ENCODE data around the gene PAX7. TPM values are rescaled to one million over a fixed set of nuclear protein-coding genes. Genes with fewer than 3 reads are reported as not detected.
A peak's percentile ranks its signal among the peaks of the same experiment; 100 is the strongest.

PAX7 gene
- total and polyA plus RNA-seq, 4 donors, result 0.03 TPM; not detected in 3

DNA sequence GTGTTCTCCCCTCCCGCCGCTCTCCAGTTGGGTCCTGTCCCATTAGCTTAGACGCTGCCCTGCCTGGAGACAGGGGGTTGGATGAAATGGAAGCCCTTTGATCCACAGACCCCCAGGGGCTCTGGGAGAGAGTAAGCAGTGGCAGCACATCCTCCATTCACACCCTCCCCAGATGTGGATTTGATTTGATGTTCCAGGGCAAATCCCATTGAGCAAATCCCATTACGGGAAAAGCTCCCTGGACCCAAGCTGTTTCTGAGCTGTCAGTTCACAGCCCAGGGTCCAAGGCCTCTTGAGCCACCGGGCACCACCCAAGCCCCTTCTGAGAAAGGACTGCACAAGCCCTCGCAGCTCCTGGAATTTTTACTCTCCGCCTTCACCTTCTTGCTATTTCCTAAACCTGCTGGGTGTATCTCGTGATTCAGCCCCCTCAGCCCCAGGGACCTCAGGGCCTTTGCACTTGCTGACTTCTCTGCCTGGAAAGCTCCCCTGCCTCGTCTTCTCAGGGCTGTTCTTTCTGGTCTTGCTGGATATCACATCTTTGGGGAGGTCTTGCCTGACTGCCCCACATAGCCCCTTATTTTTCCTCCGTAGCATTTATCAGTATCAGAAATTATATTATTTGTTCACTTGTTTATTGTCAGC lies 101.1 kb downstream of the PAX7 start:
- DNase-seq (no peak), ATAC-seq (ENCODE audit: insufficient read depth, low FRiP score) (no peak)
- WGBS, 2 donors, result 71 to 82% methylated on average over 10 of the region's 10 CpGs
- Histone ChIP-seq H3K4me3 (no peak overlapping the region), H3K36me3 (ENCODE audit: control insufficient read depth in 4 of 4, insufficient read depth in 4 of 4, low read length in 4 of 4) (no peaks in the 10 kb centered on the region), H3K4me1 (ENCODE audit: control insufficient read depth in 5 of 5, insufficient read depth in 5 of 5, low read length in 5 of 5) (no peaks in the 10 kb centered on the region), H3K9ac (ENCODE audit: insufficient read depth in 1 of 2, low read length in 2 of 2) (peak overlapping the region in 1 of 2 donors; percentile 28), H3K27me3 (ENCODE audit: control insufficient read depth in 3 of 3, insufficient read depth in 3 of 3, low read length in 2 of 3) (peaks cover 0 to 60% (median 16%) of the 10 kb centered on the region in 3 donors), H3K9me3 (ENCODE audit: control insufficient read depth in 4 of 4, insufficient read depth in 3 of 4, low read length in 3 of 4) (no peaks in the 10 kb centered on the region), H3K27ac (ENCODE audit: low read depth in 1 of 2, low read length in 1 of 2) (no peak overlapping the region)
- TF ChIP-seq, protein P1, sequence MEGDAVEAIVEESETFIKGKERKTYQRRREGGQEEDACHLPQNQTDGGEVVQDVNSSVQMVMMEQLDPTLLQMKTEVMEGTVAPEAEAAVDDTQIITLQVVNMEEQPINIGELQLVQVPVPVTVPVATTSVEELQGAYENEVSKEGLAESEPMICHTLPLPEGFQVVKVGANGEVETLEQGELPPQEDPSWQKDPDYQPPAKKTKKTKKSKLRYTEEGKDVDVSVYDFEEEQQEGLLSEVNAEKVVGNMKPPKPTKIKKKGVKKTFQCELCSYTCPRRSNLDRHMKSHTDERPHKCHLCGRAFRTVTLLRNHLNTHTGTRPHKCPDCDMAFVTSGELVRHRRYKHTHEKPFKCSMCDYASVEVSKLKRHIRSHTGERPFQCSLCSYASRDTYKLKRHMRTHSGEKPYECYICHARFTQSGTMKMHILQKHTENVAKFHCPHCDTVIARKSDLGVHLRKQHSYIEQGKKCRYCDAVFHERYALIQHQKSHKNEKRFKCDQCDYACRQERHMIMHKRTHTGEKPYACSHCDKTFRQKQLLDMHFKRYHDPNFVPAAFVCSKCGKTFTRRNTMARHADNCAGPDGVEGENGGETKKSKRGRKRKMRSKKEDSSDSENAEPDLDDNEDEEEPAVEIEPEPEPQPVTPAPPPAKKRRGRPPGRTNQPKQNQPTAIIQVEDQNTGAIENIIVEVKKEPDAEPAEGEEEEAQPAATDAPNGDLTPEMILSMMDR (IDR thresholded peaks at IDR 0.05; ENCODE audit: control extremely low read depth, extremely low read depth), result no peak

DNA sequence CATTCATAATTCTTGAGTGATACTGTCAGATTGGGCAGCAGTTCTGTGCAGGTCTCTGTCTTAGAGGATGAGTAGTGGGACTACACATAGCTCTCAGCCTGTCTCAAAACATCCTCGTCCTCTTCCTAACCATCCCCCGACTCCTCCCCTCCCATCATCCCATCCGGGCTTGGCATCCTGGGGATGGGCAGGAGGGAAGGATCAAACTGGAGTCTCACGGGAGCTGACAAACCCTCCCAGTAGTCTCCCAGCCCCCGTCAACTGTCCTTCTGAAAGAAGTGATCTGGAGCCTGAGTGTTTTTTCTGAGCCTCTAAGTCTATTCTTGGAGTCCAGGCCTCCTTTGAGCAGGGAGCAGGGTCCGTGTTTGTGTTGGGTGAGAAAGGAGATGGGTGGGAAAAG lies 102.0 kb downstream of the PAX7 start:
- Histone ChIP-seq H3K4me1 (ENCODE audit: control insufficient read depth in 5 of 5, insufficient read depth in 5 of 5, low read length in 5 of 5) (no peaks in the 10 kb centered on the region), H3K4me3 (no peak overlapping the region), H3K36me3 (ENCODE audit: control insufficient read depth in 4 of 4, insufficient read depth in 4 of 4, low read length in 4 of 4) (no peaks in the 10 kb centered on the region), H3K27ac (ENCODE audit: low read depth in 1 of 2, low read length in 1 of 2) (no peak overlapping the region), H3K27me3 (ENCODE audit: control insufficient read depth in 3 of 3, insufficient read depth in 3 of 3, low read length in 2 of 3) (peaks cover 0 to 56% (median 10%) of the 10 kb centered on the region in 3 donors), H3K9ac (ENCODE audit: insufficient read depth in 1 of 2, low read length in 2 of 2) (no peak overlapping the region), H3K9me3 (ENCODE audit: control insufficient read depth in 4 of 4, insufficient read depth in 3 of 4, low read length in 3 of 4) (no peaks in the 10 kb centered on the region)
- no peak for ATAC-seq (ENCODE audit: insufficient read depth, low FRiP score)
- WGBS, 2 donors, result 28 to 47% methylated on average over 6 of the region's 6 CpGs
- TF ChIP-seq, protein P1 (IDR thresholded peaks at IDR 0.05; ENCODE audit: control extremely low read depth, extremely low read depth), result no peak
- DNase-seq, result no peak

DNA sequence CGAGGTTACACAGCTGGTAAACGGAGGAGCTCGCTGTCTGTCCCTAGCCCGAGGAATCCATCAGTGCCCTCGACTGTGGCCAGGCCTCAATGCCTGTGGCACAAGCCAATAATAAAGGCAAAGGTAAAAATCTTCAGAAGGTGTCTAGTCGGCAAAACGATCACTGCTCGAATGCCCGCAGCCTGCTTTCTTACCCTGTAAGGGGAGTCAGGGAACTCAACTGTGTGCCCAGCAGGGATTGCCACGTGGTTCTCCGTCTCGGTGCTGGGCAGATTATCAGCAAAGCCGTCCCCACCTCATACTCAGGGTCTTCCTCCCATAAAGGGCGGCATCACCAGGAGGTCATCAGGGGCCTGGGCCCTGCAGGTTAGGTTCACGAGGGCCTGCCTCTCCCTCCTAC lies 103.4 kb downstream of the PAX7 start:
- Histone ChIP-seq H3K36me3 (ENCODE audit: control insufficient read depth in 4 of 4, insufficient read depth in 4 of 4, low read length in 4 of 4) (no peaks in the 10 kb centered on the region), H3K9me3 (ENCODE audit: control insufficient read depth in 4 of 4, insufficient read depth in 3 of 4, low read length in 3 of 4) (peaks cover 0 to 2% (median 0%) of the 10 kb centered on the region in 4 donors), H3K4me3 (no peak overlapping the region), H3K27ac (ENCODE audit: low read depth in 1 of 2, low read length in 1 of 2) (no peak overlapping the region), H3K27me3 (ENCODE audit: control insufficient read depth in 3 of 3, insufficient read depth in 3 of 3, low read length in 2 of 3) (peaks cover 5 to 50% (median 5%) of the 10 kb centered on the region in 3 donors), H3K9ac (ENCODE audit: insufficient read depth in 1 of 2, low read length in 2 of 2) (no peak overlapping the region), H3K4me1 (ENCODE audit: control insufficient read depth in 5 of 5, insufficient read depth in 5 of 5, low read length in 5 of 5) (no peaks in the 10 kb centered on the region)
- TF ChIP-seq, protein P1 (IDR thresholded peaks at IDR 0.05; ENCODE audit: control extremely low read depth, extremely low read depth), result no peak
- 77 to 79% methylated on average over 15 of the region's 15 CpGs for WGBS, 2 donors
- ATAC-seq (ENCODE audit: insufficient read depth, low FRiP score) (no peak), DNase-seq (no peak)
